SK-N-SH treated with all-trans-retinoic acid at 6 μM for 48 hours (cell line): ENCODE data around the gene ADARB2.

Source experiments
- ARNTL ChIP-seq: fragments of 450-650 bp; formaldehyde crosslinking; IDR thresholded peaks from 2 replicates; pipeline ENCODE4 v1.5.0; 2020; ENCODE audit warnings: low read depth, mild to moderate bottlenecking, moderate library complexity, borderline replicate concordance
- CREB5 ChIP-seq: fragments of 250-450 bp; sonication (Bioruptor Pico); IDR thresholded peaks from 2 replicates; pipeline ENCODE4 v1.5.1; 2020; ENCODE audit warnings: low read depth, mild to moderate bottlenecking, moderate library complexity
- CSRNP3 ChIP-seq: fragments of 250-450 bp; sonication (Bioruptor Pico); IDR thresholded peaks from 2 replicates; pipeline ENCODE4 v1.5.1; 2021; ENCODE audit warnings: mild to moderate bottlenecking, moderate library complexity
- ESRRG ChIP-seq: fragments of 250-450 bp; sonication (Bioruptor Pico); IDR thresholded peaks from 2 replicates; pipeline ENCODE4 v1.6.1; 2021; ENCODE audit warnings: mild to moderate bottlenecking
- ISL1 ChIP-seq: fragments of 250-450 bp; sonication (Bioruptor Pico); IDR thresholded peaks from 2 replicates; pipeline ENCODE4 v2.1.2; 2022; ENCODE audit warnings: mild to moderate bottlenecking, moderate library complexity
- PATZ1 ChIP-seq: fragments of 250-450 bp; sonication (Bioruptor Pico); IDR thresholded peaks from 2 replicates; pipeline ENCODE4 v1.8.0; 2020; ENCODE audit warnings: mild to moderate bottlenecking, moderate library complexity, borderline replicate concordance
- RARB ChIP-seq: fragments of 250-450 bp; sonication (Bioruptor Pico); IDR thresholded peaks from 2 replicates; pipeline ENCODE4 v1.8.0; 2021; ENCODE audit warnings: mild to moderate bottlenecking, moderate library complexity
- TOX ChIP-seq: fragments of 250-450 bp; sonication (Bioruptor Pico); IDR thresholded peaks from 2 replicates; pipeline ENCODE4 v1.8.0; 2021; ENCODE audit warnings: mild to moderate bottlenecking, moderate library complexity, borderline replicate concordance
- ZFP3 ChIP-seq: fragments of 250-450 bp; sonication (Bioruptor Pico); IDR thresholded peaks from 2 replicates; pipeline ENCODE4 v1.5.0; 2020; ENCODE audit warnings: mild to moderate bottlenecking, moderate library complexity
- ZFP30 ChIP-seq: fragments of 450-650 bp; formaldehyde crosslinking; IDR thresholded peaks from 2 replicates; pipeline ENCODE4 v1.5.0; 2022; ENCODE audit warnings: mild to moderate bottlenecking, moderate library complexity
- ZNF565 ChIP-seq: fragments of 450-650 bp; formaldehyde crosslinking; conservative IDR thresholded peaks from 2 replicates; pipeline ENCODE4 v1.5.0; 2020; ENCODE audit warnings: low read depth, mild to moderate bottlenecking, moderate library complexity

GRCh38 chr10:1149793-1150637 lies 587.3 kb downstream of the ADARB2 start:
- TF ChIP-seq PATZ1 (CRISPR knock-in tag) (no peak), ARNTL (CRISPR knock-in tag) (no peak), TOX (CRISPR knock-in tag) (no peak), RARB (CRISPR knock-in tag) (no peak), ZFP3 (no peak), ESRRG (CRISPR knock-in tag) (no peak), ISL1 (CRISPR knock-in tag) (no peak), CREB5 (CRISPR knock-in tag) (no peak), ZFP30 (no peak), ZNF565 (no peak), CSRNP3 (CRISPR knock-in tag) (no peak)
